DOHH2 (cell line): ENCODE results near the gene C1RL.

ENCODE experiments used
- H3F3A ChIP-seq: fragments of 200-600 bp; sonication (generic), shearing (Covaris generic); 2 replicates; pipeline ENCODE4 v1.6.0; 2016; ENCODE audit warnings: antibody characterized with exemption, mild to moderate bottlenecking; ENCODE audit not compliant: control insufficient read depth, insufficient read depth
- H3K27ac ChIP-seq: fragments of 200-600 bp; sonication (generic); 2 replicates; pipeline ENCODE4 v1.5.1; 2014; ENCODE audit warnings: low read depth, mild to moderate bottlenecking, low read length, moderate library complexity
- H3K27me3 ChIP-seq: fragments of 200-600 bp; sonication (generic); 2 replicates; pipeline ENCODE4 v1.6.1; 2014; ENCODE audit warnings: mild to moderate bottlenecking, low read length, mixed read lengths; ENCODE audit not compliant: control insufficient read depth
- H3K36me3 ChIP-seq: fragments of 200-600 bp; sonication (generic); 2 replicates; pipeline ENCODE4 v1.6.1; 2014; ENCODE audit warnings: mild to moderate bottlenecking, low read length, moderate library complexity, mixed read lengths; ENCODE audit not compliant: control insufficient read depth
- H3K4me1 ChIP-seq: fragments of 200-600 bp; sonication (generic); 2 replicates; pipeline ENCODE4 v1.6.1; 2014; ENCODE audit warnings: mild to moderate bottlenecking, low read length, mixed read lengths; ENCODE audit not compliant: control insufficient read depth
- H3K4me2 ChIP-seq: fragments of 200-600 bp; sonication (generic); 2 replicates; pipeline ENCODE4 v1.6.0; 2014; ENCODE audit warnings: mild to moderate bottlenecking, low read length, moderate library complexity
- H3K4me3 ChIP-seq: fragments of 200-600 bp; sonication (generic); 2 replicates; pipeline ENCODE4 v1.5.1; 2014; ENCODE audit warnings: mild to moderate bottlenecking, low read length, mixed read lengths
- H3K79me2 ChIP-seq: fragments of 200-600 bp; sonication (generic); 2 replicates; pipeline ENCODE4 v1.6.1; 2014; ENCODE audit warnings: mild to moderate bottlenecking, low read length, mixed read lengths; ENCODE audit not compliant: control insufficient read depth
- H3K9me2 ChIP-seq: fragments of 200-600 bp; sonication (generic); replicated peaks from 2 replicates; pipeline ENCODE4 v1.6.1; 2014; ENCODE audit warnings: mild to moderate bottlenecking, low read length, mixed read lengths; ENCODE audit not compliant: control insufficient read depth
- H3K9me3 ChIP-seq: fragments of 200-600 bp; sonication (generic); 2 replicates; pipeline ENCODE4 v1.6.1; 2014; ENCODE audit warnings: antibody characterized with exemption, low read length, mixed read lengths; ENCODE audit not compliant: control insufficient read depth, insufficient read depth
- H4K20me1 ChIP-seq: fragments of 200-600 bp; sonication (generic); 2 replicates; pipeline ENCODE4 v1.6.0; 2014; ENCODE audit warnings: low read depth, mild to moderate bottlenecking, antibody characterized with exemption, low read length, moderate library complexity; ENCODE audit not compliant: control insufficient read depth, insufficient read depth
- CTCF ChIP-seq: fragments of 200-600 bp; sonication (generic); IDR thresholded peaks from one replicate; pipeline ENCODE4 v1.5.1; 2014; ENCODE audit warnings: antibody characterized with exemption, mild to moderate bottlenecking, low read depth, low read length; ENCODE audit not compliant: poor library complexity, severe bottlenecking
- EZH2phosphoT487 ChIP-seq: fragments of 200-600 bp; sonication (generic); IDR thresholded peaks from 2 replicates; pipeline ENCODE4 v1.6.1; 2017; ENCODE audit warnings: borderline replicate concordance, mild to moderate bottlenecking, antibody characterized with exemption, low read length, moderate library complexity, mixed read lengths

The C1RL gene

DNA sequence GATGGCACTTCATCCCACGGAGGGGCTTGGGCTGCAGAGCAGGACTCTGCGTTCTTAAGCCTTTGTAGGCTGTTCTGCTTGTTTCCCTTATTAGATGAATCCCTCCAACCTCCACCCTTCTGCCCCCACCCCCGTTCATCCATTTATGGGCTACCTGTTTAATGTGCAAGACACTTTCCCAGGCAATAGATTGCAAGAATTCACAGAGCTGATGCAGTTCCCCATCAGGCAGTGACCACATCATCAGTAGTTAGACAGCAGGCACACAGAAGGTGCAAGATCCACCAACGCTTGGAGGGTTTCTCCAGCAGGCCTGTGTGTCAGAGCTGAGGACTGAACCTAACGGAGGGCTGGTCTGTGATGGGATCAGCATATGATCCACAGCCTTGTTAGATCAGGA, 15.5 kb downstream of the C1RL start:
- no peaks in the 10 kb centered on the region for H4K20me1 ChIP-seq
- H3K4me2 ChIP-seq = no peak overlapping the region
- TF ChIP-seq EZH2phosphoT487 (no peak), CTCF (no peak)
- no peaks in the 10 kb centered on the region for H3K4me1 ChIP-seq
- H3K9me3 ChIP-seq = no peaks in the 10 kb centered on the region
- H3K27ac ChIP-seq = no peak overlapping the region
- no peaks in the 10 kb centered on the region for H3K9me2 ChIP-seq
- no peak overlapping the region for H3K4me3 ChIP-seq
- H3K36me3 ChIP-seq = no peaks in the 10 kb centered on the region
- H3F3A ChIP-seq = no peaks in the 10 kb centered on the region
- H3K79me2 ChIP-seq = no peaks in the 10 kb centered on the region
- H3K27me3 ChIP-seq = peaks cover 43% of the 10 kb centered on the region

DNA sequence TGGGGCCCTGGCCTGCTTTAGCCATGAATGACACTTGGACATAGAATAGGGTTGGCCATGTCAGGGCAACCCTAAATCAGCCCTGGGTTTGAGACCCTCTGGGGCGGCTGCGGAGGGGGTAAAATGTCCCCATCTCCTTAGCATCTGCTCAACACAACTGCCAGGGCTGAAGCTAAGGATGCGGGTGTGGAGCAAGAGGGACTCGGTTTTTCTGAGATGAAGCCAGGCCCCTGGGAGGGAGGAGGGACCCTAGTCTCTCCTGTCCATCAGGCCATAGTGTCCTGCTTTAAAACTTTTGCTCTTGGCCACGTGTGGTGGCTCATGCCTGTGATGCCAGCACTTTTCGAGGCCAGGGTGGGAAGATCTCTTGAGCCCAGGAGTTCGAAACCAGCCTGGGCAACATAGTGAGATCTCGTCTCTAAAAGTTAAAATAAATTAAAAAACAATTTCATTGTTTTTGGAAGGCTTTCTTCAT, 16.0 kb downstream of the C1RL start:
- H3K79me2 ChIP-seq = no peaks in the 10 kb centered on the region
- no peaks in the 10 kb centered on the region for H4K20me1 ChIP-seq
- no peak overlapping the region for H3K27ac ChIP-seq
- H3K27me3 ChIP-seq = peaks cover 47% of the 10 kb centered on the region
- H3K4me3 ChIP-seq = no peak overlapping the region
- H3K9me2 ChIP-seq = no peaks in the 10 kb centered on the region
- H3K4me1 ChIP-seq = no peaks in the 10 kb centered on the region
- no peaks in the 10 kb centered on the region for H3K36me3 ChIP-seq
- H3F3A ChIP-seq = no peaks in the 10 kb centered on the region
- no peaks in the 10 kb centered on the region for H3K9me3 ChIP-seq
- TF ChIP-seq CTCF = no peak
- no peak for TF ChIP-seq EZH2phosphoT487
- H3K4me2 ChIP-seq = no peak overlapping the region

- H3K4me3 ChIP-seq = no peak within 1 kb of the TSS
- no peaks in the 10 kb centered on the region for H3K9me2 ChIP-seq
- H3F3A ChIP-seq = no peaks in the 10 kb centered on the region
- no peaks in the 10 kb centered on the region for H3K4me1 ChIP-seq
- TF ChIP-seq CTCF (peak; percentile 84), EZH2phosphoT487 (no peak)
- H3K36me3 ChIP-seq = no peaks in the 10 kb centered on the region
- H3K27me3 ChIP-seq = peaks cover 47% of the 10 kb centered on the region
- no peak within 1 kb of the TSS for H3K27ac ChIP-seq
- no peaks in the 10 kb centered on the region for H3K79me2 ChIP-seq
- H4K20me1 ChIP-seq = no peaks in the 10 kb centered on the region
- no peaks in the 10 kb centered on the region for H3K9me3 ChIP-seq
- peak within 1 kb of the TSS; percentile 17; the same call in 1 of the 2 replicates for H3K4me2 ChIP-seq
Observed at GRCh38 chr12:7092229-7092985, 16.6 kb downstream of the C1RL start, which contains the start of gene C1R. TSS of gene C1R (minus strand) at chr12:7092445. CDS start at chr12:7092388, 57 bp downstream.
